Trophoblast cell (in vitro differentiated cells and primary cell): Measurements from ENCODE around the gene VSTM4.

ENCODE experiments used
- DNase-seq, 2 donors: peaks; one replicate each; pipeline ENCODE4 v3.0.0-alpha.2; 2016
- H2AFZ ChIP-seq: 2 replicates; pipeline ENCODE4 v1.6.1; 2013; ENCODE audit warnings: low read length, moderate library complexity, mild to moderate bottlenecking; ENCODE audit not compliant: insufficient read depth, poor library complexity
- H2AK5ac ChIP-seq: 2 replicates; pipeline ENCODE4 v1.6.1; 2013; ENCODE audit warnings: mild to moderate bottlenecking, low read length
- H2BK120ac ChIP-seq: 2 replicates; pipeline ENCODE4 v1.6.1; 2013; ENCODE audit warnings: low read length, mild to moderate bottlenecking, moderate library complexity; ENCODE audit not compliant: insufficient read depth, poor library complexity
- H2BK12ac ChIP-seq: 2 replicates; pipeline ENCODE4 v1.6.1; 2013; ENCODE audit warnings: mild to moderate bottlenecking, low read length, moderate library complexity
- H2BK5ac ChIP-seq: 2 replicates; pipeline ENCODE4 v1.6.1; 2013; ENCODE audit warnings: low read length, low read depth, moderate library complexity, mild to moderate bottlenecking; ENCODE audit not compliant: poor library complexity
- H3K14ac ChIP-seq: 2 replicates; pipeline ENCODE4 v1.6.1; 2013; ENCODE audit warnings: mild to moderate bottlenecking, low read length
- H3K18ac ChIP-seq: 2 replicates; pipeline ENCODE4 v1.6.1; 2013; ENCODE audit warnings: mild to moderate bottlenecking, low read length
- H3K23ac ChIP-seq: 2 replicates; pipeline ENCODE4 v1.6.1; 2013; ENCODE audit warnings: low read length
- H3K27ac ChIP-seq: 2 replicates; pipeline ENCODE4 v1.5.1; 2013; ENCODE audit warnings: low read depth, mild to moderate bottlenecking, inconsistent platforms, low read length, moderate library complexity
- H3K27me3 ChIP-seq: 2 replicates; pipeline ENCODE4 v1.6.1; 2013; ENCODE audit warnings: inconsistent platforms, mild to moderate bottlenecking, low read length, moderate library complexity; ENCODE audit not compliant: insufficient read depth
- H3K36me3 ChIP-seq, 2 experiments: 1 replicate in 1 of 2; 2 replicates in 1 of 2; pipeline ENCODE4 v1.6.1; 2013; ENCODE audit warnings: low read length in 2 of 2, mild to moderate bottlenecking in 2 of 2, moderate library complexity in 1 of 2; ENCODE audit not compliant: insufficient read depth in 2 of 2, control insufficient read depth in 1 of 2
- H3K4ac ChIP-seq: 2 replicates; pipeline ENCODE4 v1.6.1; 2013; ENCODE audit warnings: low read depth, mild to moderate bottlenecking, low read length, moderate library complexity
- H3K4me1 ChIP-seq, 2 experiments: 1 replicate in 1 of 2; 2 replicates in 1 of 2; pipeline ENCODE4 v1.6.1; 2013; ENCODE audit warnings: low read length in 2 of 2, mild to moderate bottlenecking in 2 of 2, moderate library complexity in 1 of 2; ENCODE audit not compliant: insufficient read depth in 2 of 2, control insufficient read depth in 1 of 2
- H3K4me2 ChIP-seq: 2 replicates; pipeline ENCODE4 v1.6.1; 2013; ENCODE audit warnings: inconsistent platforms, mild to moderate bottlenecking, low read length, moderate library complexity
- H3K4me3 ChIP-seq: 2 replicates; pipeline ENCODE4 v1.5.1; 2013; ENCODE audit warnings: mild to moderate bottlenecking, low read depth, low read length, inconsistent platforms
- H3K79me1 ChIP-seq: one replicate; pipeline ENCODE4 v1.6.1; 2013; ENCODE audit warnings: low read length
- H3K79me2 ChIP-seq: 2 replicates; pipeline ENCODE4 v1.6.1; 2013; ENCODE audit warnings: low read length, mild to moderate bottlenecking; ENCODE audit not compliant: control insufficient read depth, insufficient read depth, poor library complexity
- H3K9ac ChIP-seq: 2 replicates; pipeline ENCODE4 v1.6.1; 2013; ENCODE audit warnings: mild to moderate bottlenecking, low read length
- H3K9me3 ChIP-seq: 2 replicates; pipeline ENCODE4 v1.6.1; 2013; ENCODE audit warnings: low read depth, mild to moderate bottlenecking, control low read depth, inconsistent platforms, low read length; ENCODE audit not compliant: insufficient read depth
- H4K12ac ChIP-seq: 2 replicates; pipeline ENCODE4 v1.6.1; 2013; ENCODE audit warnings: low read depth, mild to moderate bottlenecking, low read length, moderate library complexity
- H4K8ac ChIP-seq: 2 replicates; pipeline ENCODE4 v1.6.1; 2013; ENCODE audit warnings: low read depth, mild to moderate bottlenecking, low read length, moderate library complexity
- H4K91ac ChIP-seq: one replicate; pipeline ENCODE4 v1.6.1; 2013; ENCODE audit warnings: low read depth, mild to moderate bottlenecking, low read length, moderate library complexity
- WGBS: extraction: QIAGEN DNeasy Blood & Tissue Kit; methylation state at CpG from one replicate; pipeline ENCODE4 v1.1.7; 2013; ENCODE audit warnings: missing lambda C conversion rate; ENCODE audit not compliant: insufficient read length, insufficient coverage; ENCODE audit errors: extremely low coverage; 5-methylcytosine and 5-hydroxymethylcytosine counted together

VSTM4 gene

DNA sequence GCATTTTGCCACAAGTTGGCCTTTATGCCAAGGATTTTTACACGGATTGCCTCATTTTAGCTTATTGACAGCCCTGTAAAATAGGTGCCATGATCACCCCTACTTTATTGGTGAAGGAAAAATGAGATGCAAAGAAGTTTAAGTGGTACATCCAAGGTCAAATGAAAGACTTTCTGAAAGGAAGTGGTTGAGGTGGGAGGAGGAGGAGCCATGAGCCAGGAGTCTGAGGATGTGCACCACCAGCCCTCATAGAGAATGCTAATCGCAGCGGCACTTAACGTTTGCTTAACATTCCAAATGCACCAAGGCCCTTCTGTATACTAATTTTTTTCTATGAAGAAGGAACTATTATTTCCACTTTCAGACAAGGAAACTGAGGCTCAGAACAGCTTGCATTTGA, 144.7 kb downstream of the VSTM4 start:
- no peak overlapping the region for H3K27ac ChIP-seq
- H3K79me1 ChIP-seq: no peaks in the 10 kb centered on the region
- no peak overlapping the region for H2BK12ac ChIP-seq
- H3K4me1 ChIP-seq: no peaks in the 10 kb centered on the region
- no peak overlapping the region for H4K8ac ChIP-seq
- H3K4me3 ChIP-seq: no peak overlapping the region
- DNase-seq: no peak
- no peak overlapping the region for H2AFZ ChIP-seq
- no peaks in the 10 kb centered on the region for H3K9me3 ChIP-seq
- H3K9ac ChIP-seq: no peak overlapping the region
- no CpG with 5 or more reads among the region's 4 CpGs for whole genome bisulfite sequencing
- H4K12ac ChIP-seq: no peak overlapping the region
- no peak overlapping the region for H3K4ac ChIP-seq
- H3K23ac ChIP-seq: no peak overlapping the region
- no peak overlapping the region for H2BK120ac ChIP-seq
- H3K27me3 ChIP-seq: no peaks in the 10 kb centered on the region
- H2AK5ac ChIP-seq: no peak overlapping the region
- H3K18ac ChIP-seq: no peak overlapping the region
- no peaks in the 10 kb centered on the region for H3K79me2 ChIP-seq
- no peak overlapping the region for H3K14ac ChIP-seq
- H4K91ac ChIP-seq: no peak overlapping the region
- H3K4me2 ChIP-seq: no peak overlapping the region
- no peaks in the 10 kb centered on the region for H3K36me3 ChIP-seq
- H2BK5ac ChIP-seq: no peak overlapping the region

GRCh38 chr10:48970046-48970445, 145.3 kb downstream of the VSTM4 start:
- Histone ChIP-seq H4K12ac (no peak overlapping the region), H3K27ac (no peak overlapping the region), H3K79me1 (no peaks in the 10 kb centered on the region), H3K79me2 (no peaks in the 10 kb centered on the region), H2BK5ac (no peak overlapping the region), H3K9ac (no peak overlapping the region), H4K91ac (no peak overlapping the region), H3K4ac (no peak overlapping the region), H3K4me3 (no peak overlapping the region), H3K14ac (no peak overlapping the region), H2BK12ac (no peak overlapping the region), H3K4me1 (no peaks in the 10 kb centered on the region), H3K23ac (no peak overlapping the region), H3K18ac (no peak overlapping the region), H2AK5ac (no peak overlapping the region), H2BK120ac (no peak overlapping the region), H3K27me3 (no peaks in the 10 kb centered on the region), H2AFZ (no peak overlapping the region), H4K8ac (no peak overlapping the region), H3K9me3 (no peaks in the 10 kb centered on the region), H3K36me3 (no peaks in the 10 kb centered on the region), H3K4me2 (no peak overlapping the region)
- DNase-seq: no peak
- WGBS: no CpG with 5 or more reads among the region's 14 CpGs

DNA sequence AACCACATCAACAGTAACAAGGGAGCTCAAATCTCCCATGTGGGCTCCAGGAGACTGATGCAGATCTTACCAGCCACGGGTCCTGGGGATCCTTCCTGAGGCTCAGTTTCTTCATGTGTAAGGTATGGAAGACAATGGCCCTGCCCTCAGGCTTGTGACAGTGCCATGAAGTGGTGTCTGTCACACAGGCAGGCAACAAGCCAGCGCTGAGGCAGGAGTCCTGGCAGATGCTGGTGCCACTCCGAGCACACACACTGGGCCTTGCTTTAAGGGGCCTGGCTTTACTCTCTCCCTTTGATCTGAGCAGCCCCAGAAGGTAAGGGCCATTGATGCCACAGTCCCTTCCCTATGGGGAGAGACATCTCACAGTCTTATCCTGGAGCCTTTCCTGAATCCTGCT, 147.3 kb downstream of the VSTM4 start:
- H3K79me1 ChIP-seq: no peaks in the 10 kb centered on the region
- no peak overlapping the region for H3K18ac ChIP-seq
- no peak overlapping the region for H3K4ac ChIP-seq
- H2AK5ac ChIP-seq: no peak overlapping the region
- H2BK5ac ChIP-seq: no peak overlapping the region
- no peak for DNase-seq
- no peak overlapping the region for H3K4me3 ChIP-seq
- no peak overlapping the region for H2BK12ac ChIP-seq
- H3K9ac ChIP-seq: no peak overlapping the region
- H3K23ac ChIP-seq: no peak overlapping the region
- no peak overlapping the region for H4K8ac ChIP-seq
- H2AFZ ChIP-seq: no peak overlapping the region
- H3K27ac ChIP-seq: no peak overlapping the region
- H3K14ac ChIP-seq: no peak overlapping the region
- no peaks in the 10 kb centered on the region for H3K27me3 ChIP-seq
- no peak overlapping the region for H3K4me2 ChIP-seq
- no peaks in the 10 kb centered on the region for H3K9me3 ChIP-seq
- H3K4me1 ChIP-seq: no peaks in the 10 kb centered on the region
- no peaks in the 10 kb centered on the region for H3K36me3 ChIP-seq
- no peaks in the 10 kb centered on the region for H3K79me2 ChIP-seq
- H4K91ac ChIP-seq: no peak overlapping the region
- WGBS: no CpG with 5 or more reads among the region's 3 CpGs
- H2BK120ac ChIP-seq: no peak overlapping the region
- no peak overlapping the region for H4K12ac ChIP-seq

DNA sequence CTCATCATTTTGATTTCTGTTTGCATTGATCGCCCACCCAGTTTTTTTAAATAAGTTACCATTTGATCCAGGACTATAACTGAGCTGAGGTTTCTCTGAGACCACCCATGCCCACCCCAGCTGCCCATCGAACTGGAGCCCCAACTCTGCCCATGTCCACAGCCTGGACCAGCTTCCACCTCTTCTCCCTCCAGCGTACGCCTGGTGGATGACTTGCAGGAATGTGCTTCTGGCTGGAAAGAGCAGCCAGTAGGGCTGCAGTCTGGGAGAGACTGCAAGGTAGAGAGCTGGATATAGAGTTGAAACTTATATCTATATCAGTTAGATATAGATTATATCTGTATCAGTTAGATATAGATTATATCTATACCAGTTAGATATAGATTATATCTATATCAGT, 149.9 kb downstream of the VSTM4 start:
- Histone ChIP-seq H4K8ac (no peak overlapping the region), H3K4me3 (no peak overlapping the region), H2BK12ac (no peak overlapping the region), H3K23ac (no peak overlapping the region), H3K79me1 (no peaks in the 10 kb centered on the region), H2BK120ac (no peak overlapping the region), H3K9ac (no peak overlapping the region), H3K27me3 (no peaks in the 10 kb centered on the region), H2AK5ac (no peak overlapping the region), H3K9me3 (no peaks in the 10 kb centered on the region), H3K4me1 (no peaks in the 10 kb centered on the region), H3K14ac (no peak overlapping the region), H4K12ac (no peak overlapping the region), H3K18ac (no peak overlapping the region), H3K4ac (no peak overlapping the region), H3K79me2 (no peaks in the 10 kb centered on the region), H4K91ac (no peak overlapping the region), H3K36me3 (no peaks in the 10 kb centered on the region), H3K27ac (no peak overlapping the region), H3K4me2 (no peak overlapping the region), H2AFZ (no peak overlapping the region), H2BK5ac (no peak overlapping the region)
- no CpG with 5 or more reads among the region's 4 CpGs for WGBS
- no peak for DNase-seq
